Activated B cell treated with CpG ODN at 0.5 μM for 24 hours (primary cell): ENCODE results near the gene MRPL21. TPM values are rescaled to one million over a fixed set of nuclear protein-coding genes. Genes with fewer than 3 reads are reported as not detected.
"Not testable (repeated sequence)": the region's sequence is repeated elsewhere in the genome, so short reads cannot be mapped to it uniquely, and the experiment has no call there.

Experiments
- ATAC-seq: fragments of 200-7000 bp; cut with Tn5 transposase; one replicate; pipeline ENCODE4 v1.10.0; 2021; ENCODE audit warnings: low read depth, mild to moderate bottlenecking, moderate library complexity
- CTCF ChIA-PET: fragments of 350-600 bp; sonication (Branson Sonifier 250); formaldehyde crosslinking; loops from one replicate; lab custom pipeline; 2021; ENCODE audit warnings: antibody characterized with exemption; lab: Charles Lee
- POLR2A ChIA-PET: fragments of 350-600 bp; sonication (Branson Sonifier 250); formaldehyde crosslinking; loops from one replicate; lab custom pipeline; 2021; ENCODE audit warnings: antibody characterized with exemption; lab: Charles Lee
- DNase-seq: peaks from one replicate; pipeline ENCODE4 v3.0.0; 2022
- H3K27ac Mint-ChIP-seq: one replicate; pipeline ENCODE4 v1.8.0; 2020; ENCODE audit warnings: mixed read lengths
- H3K27me3 Mint-ChIP-seq: one replicate; pipeline ENCODE4 v1.8.0; 2021; ENCODE audit warnings: mixed read lengths
- H3K36me3 Mint-ChIP-seq: one replicate; pipeline ENCODE4 v1.8.0; 2021; ENCODE audit warnings: low read depth, mixed read lengths
- H3K4me1 Mint-ChIP-seq: one replicate; pipeline ENCODE4 v1.8.0; 2021; ENCODE audit warnings: mixed read lengths
- H3K4me3 Mint-ChIP-seq: one replicate; pipeline ENCODE4 v1.8.0; 2020; ENCODE audit warnings: mild to moderate bottlenecking, mixed read lengths
- H3K9me3 Mint-ChIP-seq: one replicate; pipeline ENCODE4 v1.8.0; 2020; ENCODE audit warnings: mixed read lengths
- intact Hi-C: fragments of 100-400 bp; cut with micrococcal nuclease; formaldehyde crosslinking; loops from one replicate; pipeline ENCODE4 v1.15.1; 2024
- total RNA-seq: library from RNA; stranded (reverse); gene quantifications from 2 replicates; pipeline ENCODE4 v1.2.3, GENCODE V29; 2022
- TF ChIP-seq, protein P1 (sequence below): fragments of 200-600 bp; IDR thresholded peaks from one replicate; pipeline ENCODE4 v1.8.0; 2022; ENCODE audit warnings: antibody characterized with exemption, mild to moderate bottlenecking

The MRPL21 gene
- total RNA-seq, 1 donor from 2014 or later, result 49.9 TPM

DNA sequence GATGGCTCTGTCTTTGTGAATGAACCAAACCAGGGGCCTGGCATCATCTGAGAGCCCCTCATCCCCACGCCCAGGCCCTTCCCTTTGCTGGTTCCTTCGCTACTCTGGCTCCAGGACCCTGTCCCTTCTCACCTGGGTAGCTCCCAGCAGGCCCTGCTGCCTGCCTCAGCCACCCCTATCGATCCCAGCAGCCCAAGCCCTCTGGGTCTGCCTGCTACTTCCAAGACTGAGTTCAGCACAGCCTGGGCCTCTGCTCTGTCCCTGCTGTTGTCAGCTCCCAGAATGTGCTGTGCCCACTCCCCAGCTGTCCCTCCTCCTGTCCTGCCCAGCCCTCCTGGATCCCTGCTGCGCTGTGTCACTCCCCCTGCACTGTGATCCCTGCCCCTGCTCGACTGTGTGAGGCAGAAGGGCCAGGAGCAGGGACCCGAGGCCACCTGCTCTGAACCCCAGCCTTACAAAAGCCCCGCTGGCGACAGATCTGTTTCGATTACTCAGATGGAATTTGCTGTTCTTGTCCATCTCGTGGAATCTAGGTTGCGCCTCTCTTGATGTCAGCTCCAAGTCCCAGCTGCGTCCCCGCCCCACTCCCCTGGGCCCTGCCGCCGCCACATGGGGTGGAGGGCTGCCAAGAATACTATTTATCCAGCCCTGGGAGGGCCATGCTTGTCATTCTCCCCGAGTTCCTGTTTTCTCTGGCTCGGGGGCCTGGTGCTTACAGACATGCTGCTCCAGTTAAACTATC lies 13.0 kb downstream of the MRPL21 start:
- POLR2A ChIA-PET, result no interaction called here
- no peak overlapping the region for H3K4me3 Mint-ChIP-seq
- no peaks in the 10 kb centered on the region for H3K4me1 Mint-ChIP-seq
- CTCF ChIA-PET, result no interaction called here
- H3K27ac Mint-ChIP-seq, result no peak overlapping the region
- DNase-seq, result no peak
- no peak for ATAC-seq
- H3K27me3 Mint-ChIP-seq, result no peaks in the 10 kb centered on the region
- TF ChIP-seq, protein P1, sequence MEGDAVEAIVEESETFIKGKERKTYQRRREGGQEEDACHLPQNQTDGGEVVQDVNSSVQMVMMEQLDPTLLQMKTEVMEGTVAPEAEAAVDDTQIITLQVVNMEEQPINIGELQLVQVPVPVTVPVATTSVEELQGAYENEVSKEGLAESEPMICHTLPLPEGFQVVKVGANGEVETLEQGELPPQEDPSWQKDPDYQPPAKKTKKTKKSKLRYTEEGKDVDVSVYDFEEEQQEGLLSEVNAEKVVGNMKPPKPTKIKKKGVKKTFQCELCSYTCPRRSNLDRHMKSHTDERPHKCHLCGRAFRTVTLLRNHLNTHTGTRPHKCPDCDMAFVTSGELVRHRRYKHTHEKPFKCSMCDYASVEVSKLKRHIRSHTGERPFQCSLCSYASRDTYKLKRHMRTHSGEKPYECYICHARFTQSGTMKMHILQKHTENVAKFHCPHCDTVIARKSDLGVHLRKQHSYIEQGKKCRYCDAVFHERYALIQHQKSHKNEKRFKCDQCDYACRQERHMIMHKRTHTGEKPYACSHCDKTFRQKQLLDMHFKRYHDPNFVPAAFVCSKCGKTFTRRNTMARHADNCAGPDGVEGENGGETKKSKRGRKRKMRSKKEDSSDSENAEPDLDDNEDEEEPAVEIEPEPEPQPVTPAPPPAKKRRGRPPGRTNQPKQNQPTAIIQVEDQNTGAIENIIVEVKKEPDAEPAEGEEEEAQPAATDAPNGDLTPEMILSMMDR, result no peak
- H3K36me3 Mint-ChIP-seq, result peaks cover 42% of the 10 kb centered on the region
- intact Hi-C loops, result no loop called here
- no peaks in the 10 kb centered on the region for H3K9me3 Mint-ChIP-seq

DNA sequence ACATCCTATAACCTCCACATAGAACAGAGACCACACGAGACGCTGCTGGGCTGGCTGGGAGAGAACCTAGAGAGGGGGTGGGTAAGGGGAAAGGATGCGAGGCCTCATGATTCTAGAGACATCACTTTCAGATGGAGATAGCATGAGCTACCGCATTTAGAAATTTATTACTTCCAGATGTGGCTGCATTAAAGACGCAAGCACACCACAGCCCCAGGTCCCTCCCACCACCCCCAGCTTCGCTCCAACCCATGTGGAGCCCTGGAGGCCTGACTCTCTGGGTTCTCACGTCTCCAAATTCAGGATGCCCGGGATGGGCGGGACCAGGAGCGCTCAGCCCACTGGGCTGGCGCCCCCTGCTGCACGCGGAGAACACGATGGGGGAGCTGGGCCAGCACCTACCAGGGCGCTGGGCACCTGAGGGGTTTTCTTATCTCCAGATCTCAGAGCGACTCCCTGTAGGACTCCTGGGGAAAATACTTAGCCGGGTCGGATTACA lies 13.6 kb downstream of the MRPL21 start:
- no peak for DNase-seq
- Mint-ChIP-seq H3K4me1 (no peaks in the 10 kb centered on the region), H3K9me3 (no peaks in the 10 kb centered on the region), H3K27me3 (no peaks in the 10 kb centered on the region), H3K27ac (no peak overlapping the region), H3K36me3 (peaks cover 38% of the 10 kb centered on the region), H3K4me3 (no peak overlapping the region)
- TF ChIP-seq, protein P1, result no peak
- intact Hi-C loops, result loop anchor here (2.0 kb wide), 1 partner anchor 65 kb away; no protein-coding TSS in a partner anchor
- ChIA-PET CTCF (no interaction called here), POLR2A (no interaction called here)
- no peak for ATAC-seq

DNA sequence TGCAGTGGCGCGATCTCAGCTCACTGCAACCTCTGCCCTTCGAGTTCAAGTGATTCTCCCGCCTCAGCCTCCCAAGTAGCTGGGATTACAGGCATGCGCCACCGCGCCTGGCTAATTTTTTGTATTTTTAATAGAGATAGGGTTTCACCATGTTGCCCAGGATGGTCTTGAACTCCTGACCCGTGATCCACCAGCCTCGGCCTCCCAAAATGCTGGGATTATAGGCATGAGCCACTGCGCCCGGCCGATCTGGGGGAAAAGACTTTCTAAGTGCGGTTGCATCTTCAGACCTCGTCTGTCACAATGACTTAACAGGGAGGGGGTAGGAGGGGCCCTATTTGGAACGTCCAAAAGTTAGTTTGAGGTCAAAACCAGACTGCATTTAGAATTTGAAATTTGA lies 18.8 kb downstream of the MRPL21 start:
- not testable (repeated sequence) for H3K4me3 Mint-ChIP-seq, H3K9me3 Mint-ChIP-seq

DNA sequence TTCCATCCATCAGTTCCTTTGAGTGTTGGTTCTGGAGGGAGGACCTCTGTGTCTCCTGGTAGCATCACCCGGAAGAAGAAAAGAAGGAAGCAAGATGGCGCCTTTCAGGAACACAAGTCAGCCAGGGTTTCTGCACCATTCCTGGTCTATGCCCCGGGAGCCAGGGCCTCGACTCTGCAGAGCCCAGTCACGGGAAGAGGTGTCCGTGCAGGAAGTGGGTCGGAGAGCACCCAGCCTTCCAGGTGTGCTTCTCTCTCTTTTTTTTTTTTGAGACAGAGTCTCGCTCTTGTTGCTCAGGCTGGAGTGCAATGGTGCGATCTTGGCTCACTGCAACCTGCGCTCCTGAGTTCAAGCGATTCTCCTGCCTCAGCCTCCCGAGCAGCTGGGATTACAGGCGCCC lies 21.2 kb downstream of the MRPL21 start:
- intact Hi-C loops, result no loop called here
- no peaks in the 10 kb centered on the region for H3K9me3 Mint-ChIP-seq
- H3K36me3 Mint-ChIP-seq, result peaks cover 2% of the 10 kb centered on the region
- no peak for ATAC-seq
- DNase-seq, result no peak
- TF ChIP-seq, protein P1, result no peak
- no peak overlapping the region for H3K4me3 Mint-ChIP-seq
- ChIA-PET CTCF (no interaction called here), POLR2A (no interaction called here)
- no peaks in the 10 kb centered on the region for H3K27me3 Mint-ChIP-seq
- H3K27ac Mint-ChIP-seq, result no peak overlapping the region
- H3K4me1 Mint-ChIP-seq, result no peaks in the 10 kb centered on the region

More for the DNA sequence above, 18.8 kb downstream of the MRPL21 start:
- intact Hi-C loops, H3K27ac Mint-ChIP-seq, H3K27me3 Mint-ChIP-seq, POLR2A ChIA-PET, CTCF ChIA-PET, ATAC-seq, DNase-seq, H3K36me3 Mint-ChIP-seq, H3K4me1 Mint-ChIP-seq: not testable (repeated sequence)

DNA sequence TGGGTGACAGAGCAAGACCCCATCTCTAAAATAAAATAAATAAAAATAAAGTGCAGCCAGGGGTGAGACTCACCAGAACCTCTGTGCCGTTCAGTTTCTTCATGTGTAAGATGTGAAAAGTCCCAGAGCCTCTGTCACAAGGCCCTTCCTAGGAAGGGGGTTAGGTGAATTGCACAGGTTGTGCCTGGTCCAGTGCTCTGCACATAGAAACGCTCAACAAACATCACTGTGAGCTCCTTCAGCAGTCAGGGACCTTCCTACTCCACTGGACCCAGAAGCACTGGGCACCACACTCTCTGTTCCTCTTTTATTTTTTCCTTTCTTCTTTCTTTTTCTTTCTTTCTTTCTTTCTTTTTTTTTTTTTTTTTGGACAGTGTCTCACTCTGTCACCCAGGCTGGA lies 22.3 kb downstream of the MRPL21 start:
- Mint-ChIP-seq H3K9me3 (no peaks in the 10 kb centered on the region), H3K36me3 (peaks cover 2% of the 10 kb centered on the region), H3K27me3 (no peaks in the 10 kb centered on the region), H3K4me3 (no peak overlapping the region), H3K27ac (no peak overlapping the region), H3K4me1 (no peaks in the 10 kb centered on the region)
- DNase-seq, result no peak
- POLR2A ChIA-PET, result no interaction called here
- TF ChIP-seq, protein P1, result no peak
- CTCF ChIA-PET, result no interaction called here
- no peak for ATAC-seq
- intact Hi-C loops, result no loop called here
